PC-9 (cell line): ENCODE results near the gene FOLR2.
"Not testable (repeated sequence)": the region's sequence is repeated elsewhere in the genome, so short reads cannot be mapped to it uniquely, and the experiment has no call there.

Experiments
- EZH2 ChIP-seq: fragments of 200-600 bp; sonication (generic); IDR thresholded peaks from 2 replicates; pipeline ENCODE4 v1.8.0; 2017; ENCODE audit warnings: antibody characterized with exemption, low read depth
- TF ChIP-seq, protein P1 (sequence below): fragments of 200-600 bp; sonication (generic); conservative IDR thresholded peaks from 2 replicates; pipeline ENCODE4 v1.6.1; 2017; ENCODE audit warnings: mixed run types, antibody characterized with exemption, mild to moderate bottlenecking, moderate library complexity

- TF ChIP-seq, protein P1, sequence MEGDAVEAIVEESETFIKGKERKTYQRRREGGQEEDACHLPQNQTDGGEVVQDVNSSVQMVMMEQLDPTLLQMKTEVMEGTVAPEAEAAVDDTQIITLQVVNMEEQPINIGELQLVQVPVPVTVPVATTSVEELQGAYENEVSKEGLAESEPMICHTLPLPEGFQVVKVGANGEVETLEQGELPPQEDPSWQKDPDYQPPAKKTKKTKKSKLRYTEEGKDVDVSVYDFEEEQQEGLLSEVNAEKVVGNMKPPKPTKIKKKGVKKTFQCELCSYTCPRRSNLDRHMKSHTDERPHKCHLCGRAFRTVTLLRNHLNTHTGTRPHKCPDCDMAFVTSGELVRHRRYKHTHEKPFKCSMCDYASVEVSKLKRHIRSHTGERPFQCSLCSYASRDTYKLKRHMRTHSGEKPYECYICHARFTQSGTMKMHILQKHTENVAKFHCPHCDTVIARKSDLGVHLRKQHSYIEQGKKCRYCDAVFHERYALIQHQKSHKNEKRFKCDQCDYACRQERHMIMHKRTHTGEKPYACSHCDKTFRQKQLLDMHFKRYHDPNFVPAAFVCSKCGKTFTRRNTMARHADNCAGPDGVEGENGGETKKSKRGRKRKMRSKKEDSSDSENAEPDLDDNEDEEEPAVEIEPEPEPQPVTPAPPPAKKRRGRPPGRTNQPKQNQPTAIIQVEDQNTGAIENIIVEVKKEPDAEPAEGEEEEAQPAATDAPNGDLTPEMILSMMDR, result not testable (repeated sequence)
- TF ChIP-seq EZH2, result not testable (repeated sequence)
Measured at GRCh38 chr11:72169046-72169555, 47.5 kb upstream of the FOLR2 start.
